ENCODE data around the gene EVC. TPM values are rescaled to one million over a fixed set of nuclear protein-coding genes. Genes with fewer than 3 reads are reported as not detected.

Gene EVC
- total RNA-seq: 80.9 TPM

GRCh38 chr4:5710961-5711478 lies at the start of gene EVC:
Gene EVC (plus strand): TSS chr4:5711201. CDS start chr4:5711381, 180 bp downstream.

GRCh38 chr4:5708449-5709206 lies 2.4 kb upstream of the EVC start, which contains the start of gene EVC2:
Gene EVC2 (minus strand): TSS chr4:5708559. CDS start chr4:5708513, 46 bp downstream.

Other genes starting within 250 kb of the EVC start
- gene EVC2, start 2.6 kb upstream of the EVC start, total RNA-seq: 12.0 TPM
- gene CRMP1, start 181.9 kb downstream of the EVC start, total RNA-seq: 17.0 TPM

All from metanephros (tissue), 1 donor.